Vagina (tissue), 2 donors: ENCODE results near the gene NFAM1. TPM values are rescaled to one million over a fixed set of nuclear protein-coding genes. Genes with fewer than 3 reads are reported as not detected.

ENCODE experiments used
- DNase-seq, 2 donors: peaks; one replicate each; pipeline ENCODE4 v3.0.0-alpha.2; 2017; ENCODE audit errors: extremely low spot score in 2 of 2
- H3K27ac ChIP-seq: fragments of 200-600 bp; sonication (generic); one replicate; pipeline ENCODE4 v1.5.1; 2019
- H3K27me3 ChIP-seq: fragments of 200-600 bp; sonication (generic); one replicate; pipeline ENCODE4 v1.5.1; 2019
- H3K36me3 ChIP-seq, 2 donors: fragments of 200-600 bp; sonication (generic); one replicate each; pipeline ENCODE4 v1.5.1; 2017 to 2019
- H3K4me1 ChIP-seq: fragments of 200-600 bp; sonication (generic); one replicate; pipeline ENCODE4 v1.5.1; 2019
- H3K4me3 ChIP-seq, 2 donors: fragments of 200-600 bp; sonication (generic); 1 replicate in 1 of 2; 2 replicates in 1 of 2; pipeline ENCODE4 v1.5.1; 2016 to 2019
- H3K9me3 ChIP-seq: fragments of 200-600 bp; sonication (generic); one replicate; pipeline ENCODE4 v1.5.1; 2019
- POLR2A ChIP-seq, 2 donors: fragments of 450-650 bp; IDR thresholded peaks; one replicate each; pipeline ENCODE4 v1.6.1; 2017; ENCODE audit warnings: antibody characterized with exemption in 2 of 2, mild to moderate bottlenecking in 2 of 2, moderate library complexity in 2 of 2
- POLR2AphosphoS5 ChIP-seq, 2 donors: sonication (generic); formaldehyde crosslinking; IDR thresholded peaks; one replicate each; pipeline ENCODE4 v1.9.0; 2017; ENCODE audit warnings: antibody characterized with exemption in 2 of 2, mild to moderate bottlenecking in 2 of 2, low read depth in 1 of 2; ENCODE audit not compliant: insufficient read depth in 1 of 2
- intact Hi-C: fragments of 100-400 bp; cut with DNase I; formaldehyde crosslinking; loops from one replicate; pipeline ENCODE4 v1.15.1; 2023
- total RNA-seq: library from RNA; depleted of rRNA; stranded (reverse); fragments of >200 nt; gene quantifications from one replicate; pipeline ENCODE4 v1.2.3, GENCODE V29; 2016
- TF ChIP-seq, protein P1 (sequence below), 3 experiments: fragments of 450-650 bp in 2 of 3; fragments of 200-600 bp in 1 of 3; sonication (generic) in 1 of 3; IDR thresholded peaks; one replicate each; pipeline ENCODE4 v1.5.1; 2017 to 2019; ENCODE audit warnings: antibody characterized with exemption in 3 of 3, mild to moderate bottlenecking in 2 of 3, moderate library complexity in 2 of 3

Gene NFAM1
- total RNA-seq, 1 donor from 2014 or later = 1.7 TPM

GRCh38 chr22:42376711-42377554 lies 55.3 kb downstream of the NFAM1 start:
- DNase-seq = peak in 1 of 2 donors; percentile 96
- Histone ChIP-seq H3K36me3 (no peaks in the 10 kb centered on the region), H3K27me3 (no peaks in the 10 kb centered on the region), H3K4me3 (no peak overlapping the region), H3K4me1 (peaks cover 28% of the 10 kb centered on the region), H3K9me3 (no peaks in the 10 kb centered on the region), H3K27ac (peak overlapping the region; percentile 81)
- TF ChIP-seq, protein P1, sequence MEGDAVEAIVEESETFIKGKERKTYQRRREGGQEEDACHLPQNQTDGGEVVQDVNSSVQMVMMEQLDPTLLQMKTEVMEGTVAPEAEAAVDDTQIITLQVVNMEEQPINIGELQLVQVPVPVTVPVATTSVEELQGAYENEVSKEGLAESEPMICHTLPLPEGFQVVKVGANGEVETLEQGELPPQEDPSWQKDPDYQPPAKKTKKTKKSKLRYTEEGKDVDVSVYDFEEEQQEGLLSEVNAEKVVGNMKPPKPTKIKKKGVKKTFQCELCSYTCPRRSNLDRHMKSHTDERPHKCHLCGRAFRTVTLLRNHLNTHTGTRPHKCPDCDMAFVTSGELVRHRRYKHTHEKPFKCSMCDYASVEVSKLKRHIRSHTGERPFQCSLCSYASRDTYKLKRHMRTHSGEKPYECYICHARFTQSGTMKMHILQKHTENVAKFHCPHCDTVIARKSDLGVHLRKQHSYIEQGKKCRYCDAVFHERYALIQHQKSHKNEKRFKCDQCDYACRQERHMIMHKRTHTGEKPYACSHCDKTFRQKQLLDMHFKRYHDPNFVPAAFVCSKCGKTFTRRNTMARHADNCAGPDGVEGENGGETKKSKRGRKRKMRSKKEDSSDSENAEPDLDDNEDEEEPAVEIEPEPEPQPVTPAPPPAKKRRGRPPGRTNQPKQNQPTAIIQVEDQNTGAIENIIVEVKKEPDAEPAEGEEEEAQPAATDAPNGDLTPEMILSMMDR (IDR thresholded peaks at IDR 0.05) = no peak
- peak; percentile 39 to 93 for TF ChIP-seq POLR2AphosphoS5 (IDR thresholded peaks at IDR 0.05; ENCODE audit: insufficient read depth in 1 of 2, low read depth in 1 of 2)
- intact Hi-C loops = no loop called here

GRCh38 chr22:42375982-42376381 lies 56.2 kb downstream of the NFAM1 start:
- no peaks in the 10 kb centered on the region for H3K9me3 ChIP-seq
- TF ChIP-seq, protein P1 (IDR thresholded peaks at IDR 0.05) = no peak
- no peak for TF ChIP-seq POLR2AphosphoS5 (IDR thresholded peaks at IDR 0.05; ENCODE audit: insufficient read depth in 1 of 2, low read depth in 1 of 2)
- TF ChIP-seq POLR2A (IDR thresholded peaks at IDR 0.05) = no peak
- peaks cover 28% of the 10 kb centered on the region for H3K4me1 ChIP-seq
- H3K27ac ChIP-seq = peak overlapping the region; percentile 81
- no peaks in the 10 kb centered on the region for H3K27me3 ChIP-seq
- H3K4me3 ChIP-seq = no peak overlapping the region
- H3K36me3 ChIP-seq = no peaks in the 10 kb centered on the region
- DNase-seq = no peak
- intact Hi-C loops = no loop called here

DNA sequence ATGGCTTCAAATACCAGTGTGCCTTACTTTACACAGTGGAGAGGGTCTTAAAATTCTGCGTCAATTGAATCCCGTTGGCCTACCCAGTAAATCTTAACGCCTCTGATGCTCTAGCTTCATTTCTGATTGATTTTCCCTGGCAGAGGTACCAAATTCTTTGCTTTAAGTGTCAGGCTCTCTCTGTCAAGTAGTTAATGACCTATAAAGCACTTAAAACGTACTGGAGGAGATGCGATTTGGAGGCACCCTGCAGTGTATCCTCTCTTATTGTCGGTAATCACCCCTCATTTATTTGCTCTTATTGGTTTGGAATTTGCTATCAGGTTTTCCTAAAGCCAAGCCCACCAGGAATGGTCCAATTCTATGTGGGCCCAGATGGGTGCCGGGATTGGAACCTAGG lies 59.2 kb downstream of the NFAM1 start:
- H3K9me3 ChIP-seq = no peaks in the 10 kb centered on the region
- DNase-seq = no peak
- H3K4me3 ChIP-seq = no peak overlapping the region
- H3K4me1 ChIP-seq = peaks cover 41% of the 10 kb centered on the region
- H3K27ac ChIP-seq = no peak overlapping the region
- no peaks in the 10 kb centered on the region for H3K27me3 ChIP-seq
- TF ChIP-seq POLR2A (IDR thresholded peaks at IDR 0.05) (no peak), POLR2AphosphoS5 (IDR thresholded peaks at IDR 0.05; ENCODE audit: insufficient read depth in 1 of 2, low read depth in 1 of 2) (no peak)
- TF ChIP-seq, protein P1 (IDR thresholded peaks at IDR 0.05) = no peak
- no peaks in the 10 kb centered on the region for H3K36me3 ChIP-seq
- intact Hi-C loops = loop anchor here (5.0 kb wide), 1 partner anchor 59 kb away; the partner anchor contains the start of gene NFAM1

GRCh38 chr22:42371501-42371900 lies 60.7 kb downstream of the NFAM1 start:
- intact Hi-C loops = loop anchor here (5.0 kb wide), 1 partner anchor 61 kb away; the partner anchor contains the start of gene NFAM1
- no peak for DNase-seq
- TF ChIP-seq, protein P1 (IDR thresholded peaks at IDR 0.05) = no peak
- TF ChIP-seq POLR2AphosphoS5 (IDR thresholded peaks at IDR 0.05; ENCODE audit: insufficient read depth in 1 of 2, low read depth in 1 of 2) (no peak), POLR2A (IDR thresholded peaks at IDR 0.05) (no peak)
- no peaks in the 10 kb centered on the region for H3K9me3 ChIP-seq
- no peaks in the 10 kb centered on the region for H3K27me3 ChIP-seq
- no peak overlapping the region for H3K4me3 ChIP-seq
- H3K4me1 ChIP-seq = peaks cover 48% of the 10 kb centered on the region
- H3K36me3 ChIP-seq = no peaks in the 10 kb centered on the region
- H3K27ac ChIP-seq = no peak overlapping the region

DNA sequence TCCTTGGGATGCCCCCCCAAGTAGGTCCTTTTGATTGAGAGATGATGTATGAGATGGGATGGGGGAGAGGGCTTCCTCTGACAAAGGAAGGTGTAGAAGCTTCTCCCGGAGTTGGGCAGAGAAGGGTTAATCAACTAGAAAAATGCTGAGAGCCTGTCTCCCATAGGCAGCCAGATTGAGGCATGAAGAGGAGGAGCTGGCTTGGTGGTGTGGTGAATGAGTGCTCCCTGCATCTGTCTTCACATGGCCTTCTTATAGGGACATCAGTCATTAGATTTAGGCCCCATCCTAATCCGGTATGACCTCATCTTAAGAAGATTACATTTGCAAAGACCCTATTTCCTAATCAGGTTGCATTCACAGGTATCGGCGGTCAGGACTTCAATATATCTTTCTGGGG lies 61.1 kb downstream of the NFAM1 start:
- no peak overlapping the region for H3K27ac ChIP-seq
- no peaks in the 10 kb centered on the region for H3K9me3 ChIP-seq
- H3K4me3 ChIP-seq = no peak overlapping the region
- TF ChIP-seq, protein P1 (IDR thresholded peaks at IDR 0.05) = no peak
- no peak for TF ChIP-seq POLR2AphosphoS5 (IDR thresholded peaks at IDR 0.05; ENCODE audit: insufficient read depth in 1 of 2, low read depth in 1 of 2)
- no peak for TF ChIP-seq POLR2A (IDR thresholded peaks at IDR 0.05)
- H3K36me3 ChIP-seq = no peaks in the 10 kb centered on the region
- no peaks in the 10 kb centered on the region for H3K27me3 ChIP-seq
- no peak for DNase-seq
- intact Hi-C loops = loop anchor here (5.0 kb wide), 1 partner anchor 61 kb away; the partner anchor contains the start of gene NFAM1
- H3K4me1 ChIP-seq = peaks cover 49% of the 10 kb centered on the region
